Fibroblast of villous mesenchyme (primary cell): ENCODE results near the gene P4HA1. TPM values are rescaled to one million over a fixed set of nuclear protein-coding genes. Genes with fewer than 3 reads are reported as not detected.
"Not testable (repeated sequence)": the region's sequence is repeated elsewhere in the genome, so short reads cannot be mapped to it uniquely, and the experiment has no call there.

Experiments used
- DNase-seq: peaks from one replicate; pipeline ENCODE4 v3.0.0-alpha.2; 2010; ENCODE audit warnings: low read depth
- H3K4me3 ChIP-seq: 2 replicates; pipeline ENCODE4 v1.5.1; 2011; ENCODE audit warnings: low read depth, mild to moderate bottlenecking, low read length
- total RNA-seq: library from RNA; depleted of rRNA; stranded (reverse); fragments of >200 nt; gene quantifications from 2 replicates; pipeline ENCODE4 v1.2.3, GENCODE V29; 2012
- TF ChIP-seq, protein P1 (sequence below): IDR thresholded peaks from 2 replicates; pipeline ENCODE4 v1.5.1; 2012; ENCODE audit warnings: low read depth, mild to moderate bottlenecking, low read length; ENCODE audit not compliant: insufficient read depth

P4HA1 gene
- total RNA-seq, 1 donor: 323 TPM

GRCh38 chr10:73131301-73131700 is 34.6 kb upstream of the P4HA1 start:
- TF ChIP-seq, protein P1, sequence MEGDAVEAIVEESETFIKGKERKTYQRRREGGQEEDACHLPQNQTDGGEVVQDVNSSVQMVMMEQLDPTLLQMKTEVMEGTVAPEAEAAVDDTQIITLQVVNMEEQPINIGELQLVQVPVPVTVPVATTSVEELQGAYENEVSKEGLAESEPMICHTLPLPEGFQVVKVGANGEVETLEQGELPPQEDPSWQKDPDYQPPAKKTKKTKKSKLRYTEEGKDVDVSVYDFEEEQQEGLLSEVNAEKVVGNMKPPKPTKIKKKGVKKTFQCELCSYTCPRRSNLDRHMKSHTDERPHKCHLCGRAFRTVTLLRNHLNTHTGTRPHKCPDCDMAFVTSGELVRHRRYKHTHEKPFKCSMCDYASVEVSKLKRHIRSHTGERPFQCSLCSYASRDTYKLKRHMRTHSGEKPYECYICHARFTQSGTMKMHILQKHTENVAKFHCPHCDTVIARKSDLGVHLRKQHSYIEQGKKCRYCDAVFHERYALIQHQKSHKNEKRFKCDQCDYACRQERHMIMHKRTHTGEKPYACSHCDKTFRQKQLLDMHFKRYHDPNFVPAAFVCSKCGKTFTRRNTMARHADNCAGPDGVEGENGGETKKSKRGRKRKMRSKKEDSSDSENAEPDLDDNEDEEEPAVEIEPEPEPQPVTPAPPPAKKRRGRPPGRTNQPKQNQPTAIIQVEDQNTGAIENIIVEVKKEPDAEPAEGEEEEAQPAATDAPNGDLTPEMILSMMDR: no peak
- no peak overlapping the region for H3K4me3 ChIP-seq
- DNase-seq: peak; percentile 59

- DNase-seq: no peak
Measured at GRCh38 chr10:73126343-73126742, 29.7 kb upstream of the P4HA1 start.

DNA sequence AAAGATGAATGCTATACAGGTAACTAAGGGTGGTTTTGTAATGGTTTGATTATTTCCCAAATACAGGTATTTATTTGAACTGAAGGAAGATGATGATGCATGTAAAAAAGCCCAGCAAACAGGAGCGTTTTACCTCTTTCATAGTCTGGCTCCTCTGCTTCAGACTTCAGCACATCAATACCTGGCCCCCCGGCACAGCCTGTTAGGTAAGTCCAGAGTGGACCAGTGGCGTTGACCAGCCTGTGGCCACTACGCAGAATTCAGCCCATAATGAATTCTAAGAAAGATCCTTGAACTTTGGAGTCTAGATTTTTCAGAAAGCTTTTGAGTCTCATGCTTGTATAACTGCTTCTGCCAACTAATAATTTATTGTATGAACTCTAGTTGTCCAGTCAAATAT is 23.3 kb upstream of the P4HA1 start:
- H3K4me3 ChIP-seq: no peak overlapping the region
- no peak for DNase-seq
- TF ChIP-seq, protein P1: no peak

More at GRCh38 chr10:73126343-73126742, 29.7 kb upstream of the P4HA1 start:
- no peak overlapping the region for H3K4me3 ChIP-seq
- TF ChIP-seq, protein P1: no peak

- TF ChIP-seq, protein P1: no peak
- no peak for DNase-seq
- no peak overlapping the region for H3K4me3 ChIP-seq
Measured at GRCh38 chr10:73119457-73119856, 22.8 kb upstream of the P4HA1 start.

- TF ChIP-seq, protein P1: no peak
- H3K4me3 ChIP-seq: no peak overlapping the region
- DNase-seq: no peak
Measured at GRCh38 chr10:73117976-73118743, 21.5 kb upstream of the P4HA1 start.

- TF ChIP-seq, protein P1: no peak
- no peak for DNase-seq
- no peak overlapping the region for H3K4me3 ChIP-seq
Measured at GRCh38 chr10:73116017-73116416, 19.4 kb upstream of the P4HA1 start.

- TF ChIP-seq, protein P1: no peak
- DNase-seq: peak; percentile 42
- H3K4me3 ChIP-seq: no peak overlapping the region
Measured at GRCh38 chr10:73113551-73113950, 16.9 kb upstream of the P4HA1 start.

- H3K4me3 ChIP-seq, DNase-seq: not testable (repeated sequence)
Measured at GRCh38 chr10:73112032-73112431, 15.4 kb upstream of the P4HA1 start.
